GM18520 (cell line): ENCODE data around the gene KRT83.

Experiments
- ATAC-seq: cut with Tn5 transposase; IDR thresholded peaks from one replicate; pipeline ENCODE4 v1.9.1; 2021; ENCODE audit not compliant: unreplicated experiment

KRT83 gene

DNA sequence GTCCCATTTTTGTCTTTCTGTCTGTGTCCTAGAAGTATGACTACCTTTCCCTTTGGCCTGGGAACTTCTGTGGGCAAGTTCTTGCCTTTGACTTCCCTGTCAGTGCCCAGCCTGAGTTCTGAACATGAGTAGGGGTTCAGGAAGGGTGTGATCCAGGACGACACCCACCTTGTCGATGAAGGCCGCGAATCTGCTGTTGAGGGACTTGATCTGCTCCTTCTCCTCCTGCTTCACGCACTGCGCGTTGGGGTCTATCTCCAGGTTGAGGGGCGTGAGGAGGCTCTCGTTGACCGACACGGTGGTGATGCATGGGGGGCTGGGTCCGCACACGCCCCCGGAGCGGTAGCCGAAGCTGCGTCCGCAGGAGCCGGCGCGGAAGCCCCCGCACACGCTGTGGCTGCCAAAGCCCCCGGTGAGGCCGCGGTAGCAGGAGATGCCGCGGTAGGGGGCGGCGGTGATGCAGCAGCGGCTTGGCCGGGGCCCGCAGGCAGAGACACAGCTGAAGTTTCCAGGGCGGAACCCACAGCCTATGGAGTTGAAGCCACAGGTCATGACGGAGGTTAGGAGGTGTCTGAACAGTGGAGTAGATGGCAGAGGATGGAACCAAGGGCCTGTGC, at the start of gene KRT83:
Gene KRT83 (minus strand): TSS at position 615 of the 617 bp plus-strand sequence. CDS start 63 bp downstream, at position 552.
- no peak for ATAC-seq

- ATAC-seq = no peak
Observed at GRCh38 chr12:52369809-52370208, 48.6 kb upstream of the KRT83 start.

- ATAC-seq = no peak
Observed at GRCh38 chr12:52369211-52369610, 48.0 kb upstream of the KRT83 start.

- no peak for ATAC-seq
Observed at GRCh38 chr12:52368508-52368907, 47.3 kb upstream of the KRT83 start.

DNA sequence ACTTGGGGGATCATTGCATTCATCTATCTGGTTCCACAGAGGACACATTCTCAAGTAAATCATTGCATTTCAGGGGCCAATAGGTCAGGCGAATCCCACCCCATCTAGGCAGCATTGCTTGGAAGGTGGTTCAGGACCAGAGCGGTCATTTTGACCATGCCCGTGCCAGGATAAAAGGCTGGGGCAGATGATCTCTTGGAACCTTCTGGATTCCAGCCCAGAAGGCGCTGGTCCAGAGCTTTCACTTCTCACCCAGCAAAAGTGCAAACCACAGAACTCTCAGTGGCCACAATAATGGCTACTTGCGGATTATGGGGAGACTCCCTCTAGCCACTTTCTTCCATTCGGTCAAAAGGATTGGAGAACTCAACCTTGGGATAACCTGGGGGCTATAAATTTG, 46.7 kb upstream of the KRT83 start:
- ATAC-seq = no peak

DNA sequence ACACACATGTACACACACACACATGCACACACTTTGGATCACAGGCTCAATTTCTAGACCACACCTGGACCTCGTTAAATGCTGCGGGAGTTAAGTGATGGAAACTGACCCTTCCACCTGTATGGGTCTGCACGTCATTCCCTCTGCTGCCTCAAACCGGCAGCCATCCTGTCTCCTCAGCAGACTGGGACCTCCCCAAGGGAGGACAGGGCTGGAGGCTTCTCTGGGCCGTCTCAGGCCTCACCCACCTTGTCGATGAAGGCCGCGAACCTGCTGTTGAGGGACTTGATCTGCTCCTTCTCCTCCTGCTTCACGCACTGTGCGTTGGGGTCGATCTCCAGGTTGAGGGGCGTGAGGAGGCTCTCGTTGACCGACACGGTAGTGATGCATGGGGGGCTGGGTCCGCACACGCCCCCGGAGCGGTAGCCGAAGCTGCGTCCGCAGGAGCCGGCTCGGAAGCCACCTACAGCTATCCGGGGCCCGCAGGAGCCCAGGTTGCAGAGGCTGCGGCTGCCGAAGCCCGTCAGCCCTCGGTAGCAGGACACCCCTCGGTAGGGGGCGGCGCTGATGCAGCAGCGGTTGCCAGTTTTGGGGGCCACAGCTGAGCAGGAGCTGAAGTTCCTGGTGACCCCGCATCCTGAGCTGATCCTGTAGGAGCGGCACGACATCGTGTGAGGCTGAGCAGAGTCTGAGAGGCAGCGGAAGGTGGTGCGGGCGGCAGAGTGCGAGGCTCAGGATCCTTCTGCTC, 45.7 kb upstream of the KRT83 start, which contains the start of gene KRT85:
Gene KRT85 (minus strand): TSS at position 744 of the 748 bp plus-strand sequence. CDS start 76 bp downstream, at position 668.
- ATAC-seq = no peak

- ATAC-seq = no peak
Observed at GRCh38 chr12:52364901-52365489, 43.8 kb upstream of the KRT83 start.

DNA sequence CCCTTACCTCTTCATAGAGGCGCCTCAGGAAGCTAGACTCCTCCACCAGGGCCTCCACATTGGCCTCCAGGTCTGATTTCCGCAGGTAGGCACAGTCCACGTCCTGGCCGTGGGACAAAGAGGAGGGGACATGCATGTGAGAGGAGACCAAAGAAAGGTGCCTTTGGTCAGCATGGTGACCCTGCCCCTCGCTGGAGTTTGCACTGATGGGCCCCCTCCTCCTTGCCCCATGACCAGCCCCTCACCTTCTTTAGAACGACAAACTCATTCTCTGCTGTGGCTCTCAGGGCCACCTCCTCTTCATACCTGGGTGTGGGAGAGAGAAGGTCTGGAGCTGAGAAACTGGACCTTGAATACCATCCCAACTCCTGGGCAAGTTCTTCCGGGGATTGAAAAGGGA, 42.9 kb upstream of the KRT83 start:
- no peak for ATAC-seq

GRCh38 chr12:52363111-52363679, 42.0 kb upstream of the KRT83 start:
- no peak for ATAC-seq

DNA sequence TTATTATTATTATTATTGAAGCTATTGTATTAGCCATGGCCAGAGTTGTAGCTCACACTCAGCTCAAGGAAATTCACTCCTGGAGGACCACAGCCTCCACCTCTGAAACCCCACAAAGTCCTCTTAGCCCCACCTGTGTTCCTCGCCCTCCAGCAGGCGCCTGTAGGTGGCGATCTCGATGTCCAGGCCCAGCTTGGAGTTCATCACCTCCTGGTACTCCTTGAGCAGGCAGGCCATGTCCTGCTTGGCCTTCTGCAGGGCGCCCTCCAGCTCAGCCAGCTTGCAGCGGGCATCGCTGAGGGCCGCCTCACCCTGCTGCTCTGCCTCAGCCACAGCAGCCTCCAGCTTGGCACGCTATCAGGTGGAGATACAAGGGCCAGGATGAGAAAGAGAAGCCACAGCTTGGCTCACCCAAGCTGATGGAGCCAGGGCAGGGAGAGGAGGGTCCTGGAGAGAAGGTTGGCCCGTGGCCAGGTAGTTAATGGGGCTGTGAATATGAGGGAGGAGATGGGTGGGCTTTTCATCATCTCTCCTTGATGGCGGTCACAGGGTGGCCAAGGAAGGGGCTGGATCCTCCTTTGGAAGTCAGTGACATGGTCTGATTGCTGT, 41.0 kb upstream of the KRT83 start:
- no peak for ATAC-seq

- no peak for ATAC-seq
Observed at GRCh38 chr12:52361553-52361952, 40.4 kb upstream of the KRT83 start.

DNA sequence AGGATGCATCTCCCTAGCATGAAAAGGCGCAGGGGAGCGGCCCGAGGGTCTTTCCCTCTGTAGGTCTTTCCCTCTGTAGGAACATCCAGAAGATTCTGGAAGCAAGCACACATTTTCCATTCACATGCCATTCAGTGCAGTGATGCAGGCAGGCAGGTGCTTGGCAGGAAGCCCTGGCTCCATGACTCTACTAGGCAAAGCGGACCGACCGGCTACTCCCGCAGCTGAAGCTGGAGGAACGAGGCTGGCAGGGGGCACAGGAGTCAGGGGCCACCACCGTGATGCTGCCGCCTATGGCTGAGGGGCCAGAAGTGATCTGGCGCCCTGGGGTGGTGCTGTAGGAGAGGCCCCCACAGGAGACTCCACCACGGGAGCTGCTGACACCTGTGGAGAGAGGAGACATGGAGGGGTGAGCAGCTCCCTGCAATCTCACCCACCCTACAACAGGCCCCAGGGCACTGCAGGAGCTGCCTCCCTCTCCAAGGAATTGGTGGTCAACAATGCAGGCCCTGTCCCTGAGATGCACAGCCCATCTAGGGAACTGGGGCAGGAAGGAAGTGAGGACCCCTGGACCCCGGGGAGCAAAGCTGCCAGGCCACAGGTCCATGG, 39.6 kb upstream of the KRT83 start:
- no peak for ATAC-seq

- ATAC-seq = no peak
Observed at GRCh38 chr12:52360106-52360662, 39.0 kb upstream of the KRT83 start.

- ATAC-seq = no peak
Observed at GRCh38 chr12:52359621-52360061, 38.4 kb upstream of the KRT83 start.

- peak; percentile 88 for ATAC-seq
Observed at GRCh38 chr12:52358575-52359350, 37.6 kb upstream of the KRT83 start.

- ATAC-seq = no peak
Observed at GRCh38 chr12:52356762-52357580, 35.8 kb upstream of the KRT83 start.

DNA sequence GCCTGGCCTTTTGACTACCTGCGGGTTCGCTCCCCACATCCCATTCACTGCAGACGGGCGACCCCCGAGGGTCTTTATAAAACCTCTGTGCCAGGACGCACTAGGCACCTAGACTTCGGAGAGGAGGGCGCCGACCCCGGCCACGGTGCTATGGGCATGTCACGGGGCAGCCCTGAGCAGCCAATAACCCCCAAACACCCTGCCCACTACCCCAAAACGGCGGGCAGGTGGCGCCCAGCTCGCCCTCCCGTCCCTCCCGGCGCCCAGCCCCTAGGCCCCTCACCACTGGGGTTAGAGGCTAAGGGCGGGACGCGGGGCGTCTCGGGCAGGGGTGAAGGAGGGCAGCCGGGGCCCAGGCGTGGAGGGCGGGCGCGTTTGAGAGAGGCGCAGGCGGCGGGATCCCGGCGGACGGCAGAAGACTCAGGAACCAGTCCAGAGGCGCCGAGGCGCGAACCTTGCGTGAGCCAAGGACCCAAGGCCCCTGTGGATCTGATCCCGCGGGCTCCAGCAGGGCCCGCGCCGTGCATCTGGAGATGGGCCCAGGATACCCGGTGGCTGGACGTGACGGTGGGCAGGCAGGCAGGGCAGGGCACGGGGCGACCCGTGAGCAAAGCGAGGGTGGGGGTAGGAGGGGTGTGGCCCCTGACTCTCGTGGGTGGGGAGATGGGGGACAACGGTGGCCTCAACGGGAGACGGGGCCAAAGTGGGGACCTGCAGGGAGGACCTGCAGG, 35.0 kb upstream of the KRT83 start:
- no peak for ATAC-seq

DNA sequence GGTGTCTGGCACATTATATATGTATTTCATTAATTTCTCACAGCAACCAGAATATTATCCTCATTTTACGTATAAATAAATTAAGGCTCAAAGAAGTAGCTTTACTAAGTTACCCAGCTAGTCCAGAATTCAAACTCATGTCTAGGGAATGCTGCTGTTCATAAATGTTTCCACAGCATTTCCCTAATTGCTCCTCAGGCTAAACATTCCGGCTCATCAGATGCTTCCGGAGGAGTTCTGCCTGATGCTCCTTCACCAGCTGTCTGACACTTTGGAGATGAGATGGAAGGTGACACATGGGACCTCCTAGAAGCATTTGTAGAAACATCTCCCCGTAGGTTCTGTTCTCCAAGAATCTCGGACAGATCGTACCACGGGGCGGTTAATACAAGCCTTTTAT, 34.0 kb upstream of the KRT83 start:
- ATAC-seq = no peak
